CD1c-positive myeloid dendritic cell (primary cell): Measurements from ENCODE around the gene STK32B.

ENCODE experiments used
- DNase-seq: peaks from one replicate; pipeline ENCODE4 v3.0.0-alpha.2; 2016; ENCODE audit errors: extremely low spot score

Gene STK32B

DNA sequence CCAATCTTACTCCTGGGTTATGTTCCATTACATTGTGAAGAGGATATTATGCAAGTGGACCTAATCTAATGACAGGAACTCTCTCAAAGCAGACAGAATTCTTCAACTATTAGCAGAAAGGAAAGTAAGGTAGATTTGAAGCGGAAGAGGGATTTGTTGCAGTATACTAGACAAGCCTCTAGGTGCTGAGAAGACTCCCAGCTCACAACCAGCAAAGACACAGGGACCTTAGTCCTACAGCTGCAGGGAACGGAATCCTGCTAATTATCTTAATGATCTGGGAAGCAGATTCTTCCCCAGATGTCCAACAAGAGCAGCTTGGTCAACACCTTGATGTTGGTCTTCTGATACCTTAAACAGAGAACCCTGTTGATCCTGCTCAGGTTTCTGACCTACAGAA, 73.6 kb downstream of the STK32B start:
- DNase-seq, result no peak

DNA sequence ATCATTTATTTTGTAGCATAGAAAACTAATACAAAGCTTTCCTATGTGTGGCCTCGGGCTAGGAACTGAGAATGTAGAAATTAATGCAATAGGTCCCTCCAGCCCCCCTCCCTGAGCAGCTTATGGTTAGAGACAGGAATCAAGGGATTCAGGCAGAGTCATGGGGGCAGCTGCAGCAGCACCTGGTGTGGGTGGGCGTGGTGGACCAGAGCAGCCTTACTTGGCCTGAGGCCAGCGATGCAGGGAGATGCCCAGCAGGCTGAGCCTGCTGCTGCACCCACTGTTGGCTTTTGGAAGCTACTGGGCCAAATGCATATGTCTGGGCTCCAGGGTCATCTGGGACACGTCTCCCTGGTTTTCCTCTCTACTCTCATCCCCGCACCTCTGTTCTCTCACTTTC, 74.0 kb downstream of the STK32B start:
- DNase-seq, result no peak

DNA sequence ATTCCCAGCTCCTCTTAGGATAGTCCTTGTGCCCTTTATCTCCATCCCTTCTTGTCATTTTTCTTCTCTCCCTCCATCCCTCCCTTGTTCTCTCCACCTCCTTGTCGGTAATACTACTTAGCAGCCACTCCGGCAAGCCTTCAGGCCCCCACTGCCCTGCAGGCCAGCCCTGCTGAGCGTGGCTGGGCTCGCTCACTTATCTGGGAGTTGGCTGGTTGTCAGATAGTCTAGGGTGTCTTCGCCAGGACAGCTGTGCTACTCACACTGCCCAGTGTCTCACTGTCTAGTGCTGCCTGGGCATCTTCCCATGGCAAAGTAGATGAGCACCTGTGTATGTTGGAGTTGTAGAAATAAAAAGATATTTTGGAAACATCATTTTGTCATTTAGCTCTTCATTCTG, 75.0 kb downstream of the STK32B start:
- DNase-seq, result no peak

DNA sequence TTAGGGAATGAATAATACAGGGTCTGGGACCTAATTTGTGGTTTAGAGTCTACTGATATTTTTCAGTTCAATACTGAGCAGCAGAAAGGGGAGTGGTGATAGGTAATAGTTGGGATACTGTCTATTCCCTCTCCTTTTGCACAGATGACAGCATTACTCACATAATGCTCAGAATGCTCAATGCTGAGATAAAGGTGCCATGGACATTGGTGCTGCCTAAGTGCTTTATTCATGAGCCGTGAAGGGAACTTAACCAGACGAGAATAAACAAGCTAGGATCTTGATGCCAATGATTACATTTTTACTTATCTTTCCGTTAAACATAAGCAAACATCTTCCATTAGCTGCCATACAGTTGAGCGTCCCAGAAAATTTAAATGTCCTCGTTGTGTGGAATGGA, 75.6 kb downstream of the STK32B start:
- no peak for DNase-seq

DNA sequence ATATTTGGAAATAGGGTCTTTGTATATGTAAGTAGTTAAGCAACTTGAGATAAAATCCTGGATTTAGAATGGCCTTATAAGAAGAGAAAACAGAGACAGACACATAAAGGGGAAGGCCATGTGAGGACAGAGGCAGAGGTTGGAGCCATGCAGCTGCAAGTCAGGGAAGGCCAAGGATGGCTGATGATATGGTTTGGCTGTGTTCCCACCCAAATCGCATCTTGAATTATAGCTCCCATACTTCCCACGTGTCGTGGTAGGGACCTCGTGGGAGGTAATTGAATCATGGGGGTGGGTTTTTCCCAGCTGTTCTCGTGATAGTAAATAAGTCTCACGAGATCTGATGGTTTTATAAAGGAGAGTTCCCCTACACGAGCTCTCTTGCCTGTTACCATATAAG, 76.3 kb downstream of the STK32B start:
- no peak for DNase-seq

DNA sequence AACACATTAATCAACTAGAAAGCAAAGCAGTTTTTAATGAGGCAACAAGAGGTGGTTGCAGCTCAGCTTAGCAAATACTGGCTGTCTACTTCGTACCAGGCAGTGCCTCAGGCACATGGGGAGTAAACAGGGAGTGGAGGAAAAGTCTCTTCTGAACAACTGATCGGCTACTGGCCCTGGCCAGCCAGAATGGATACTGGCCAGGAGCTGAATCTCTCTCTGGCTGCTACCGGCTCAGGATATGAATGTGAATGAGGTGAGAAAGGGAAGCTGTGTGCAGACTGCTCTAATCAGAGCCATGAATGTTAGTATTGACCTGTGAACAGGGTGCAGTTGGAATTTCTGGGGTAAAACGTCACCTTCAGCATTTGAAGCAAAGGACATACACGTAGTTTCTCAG, 77.3 kb downstream of the STK32B start:
- DNase-seq, result no peak

DNA sequence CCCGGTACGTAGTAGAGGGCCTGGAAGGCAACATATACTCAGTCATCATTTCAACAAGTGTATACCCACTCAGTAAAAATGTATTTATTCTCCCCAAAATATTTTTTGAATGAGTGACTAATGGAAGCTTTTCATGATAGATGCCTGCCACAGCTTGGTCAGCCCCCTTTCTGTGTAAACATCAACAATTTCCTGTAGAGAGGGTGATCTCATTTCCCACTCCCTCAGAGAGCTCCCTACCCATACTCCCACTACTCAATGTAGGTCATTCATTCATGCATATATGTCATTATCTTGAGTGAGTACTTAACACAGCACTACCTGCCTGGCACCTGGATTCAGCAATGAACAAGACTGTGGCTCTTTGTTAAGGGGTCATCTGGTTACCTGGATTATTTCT, 81.9 kb downstream of the STK32B start:
- no peak for DNase-seq

DNA sequence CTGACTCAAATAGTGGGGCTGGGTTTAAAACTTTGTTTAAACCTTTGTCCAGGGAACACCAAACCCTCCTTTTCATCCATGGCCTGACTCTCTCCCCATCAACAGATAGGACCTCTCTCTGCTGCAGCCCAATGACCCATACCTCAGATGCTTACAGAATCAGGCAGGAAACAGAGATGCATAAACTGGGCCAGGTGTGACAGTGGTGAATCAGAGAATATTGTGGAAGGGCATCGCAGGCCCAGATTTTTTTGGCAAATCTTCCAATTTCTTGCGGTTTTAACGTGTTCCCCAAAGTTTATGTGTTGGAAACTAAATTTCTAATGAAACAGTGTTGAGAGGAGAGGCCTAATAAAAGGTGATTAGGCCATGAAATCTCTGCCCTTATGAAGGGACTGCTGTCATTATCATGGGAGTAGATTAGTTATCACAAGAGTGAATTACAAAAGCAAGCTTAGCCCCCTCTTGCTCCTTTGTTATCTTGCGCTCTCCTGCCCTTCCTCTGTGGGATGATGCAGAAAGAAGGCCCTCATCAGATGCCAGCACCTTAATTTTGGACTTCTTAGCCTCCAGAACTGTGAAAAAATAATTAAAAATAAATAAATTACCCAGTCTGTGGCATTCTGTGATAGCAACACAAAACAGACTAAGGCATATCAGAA, 82.8 kb downstream of the STK32B start:
- DNase-seq, result no peak

DNA sequence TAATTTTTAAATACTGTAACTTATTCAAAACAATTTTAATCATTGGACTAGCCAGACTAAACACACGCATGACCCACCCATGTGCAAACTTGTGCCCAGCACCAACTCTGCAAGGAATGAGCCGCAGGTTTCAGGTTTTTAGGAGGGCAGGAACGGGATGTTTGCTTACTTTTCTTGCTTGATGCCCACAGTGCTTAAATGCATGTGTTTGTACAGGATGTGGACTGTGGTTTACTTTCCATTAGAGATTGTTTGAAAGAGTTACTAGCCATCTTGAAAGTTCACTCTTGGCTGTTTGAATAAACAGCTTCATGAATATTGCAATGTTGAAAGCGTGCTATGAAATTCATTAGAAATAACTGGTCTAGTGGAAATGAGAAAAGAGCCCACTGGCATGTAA, 83.3 kb downstream of the STK32B start:
- DNase-seq, result no peak

DNA sequence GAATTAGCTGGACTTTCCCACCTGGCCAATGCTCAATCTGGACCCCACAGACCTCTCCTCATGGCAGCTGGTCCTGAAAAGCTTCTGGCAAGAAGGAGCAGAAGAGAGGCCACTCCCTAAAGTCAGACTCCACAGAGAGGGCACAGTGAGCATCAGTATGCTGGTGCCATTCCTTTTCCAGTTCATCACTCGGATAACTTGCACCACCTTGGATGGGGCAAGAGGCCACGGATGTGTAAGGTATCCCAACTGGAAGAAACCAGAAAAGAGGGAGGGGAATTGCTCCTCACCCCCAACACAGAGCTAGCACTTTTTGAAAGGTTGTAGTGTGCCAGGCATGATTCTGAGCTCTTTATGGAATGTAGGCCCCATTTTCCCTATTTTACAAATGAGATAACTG, 85.9 kb downstream of the STK32B start:
- no peak for DNase-seq

DNA sequence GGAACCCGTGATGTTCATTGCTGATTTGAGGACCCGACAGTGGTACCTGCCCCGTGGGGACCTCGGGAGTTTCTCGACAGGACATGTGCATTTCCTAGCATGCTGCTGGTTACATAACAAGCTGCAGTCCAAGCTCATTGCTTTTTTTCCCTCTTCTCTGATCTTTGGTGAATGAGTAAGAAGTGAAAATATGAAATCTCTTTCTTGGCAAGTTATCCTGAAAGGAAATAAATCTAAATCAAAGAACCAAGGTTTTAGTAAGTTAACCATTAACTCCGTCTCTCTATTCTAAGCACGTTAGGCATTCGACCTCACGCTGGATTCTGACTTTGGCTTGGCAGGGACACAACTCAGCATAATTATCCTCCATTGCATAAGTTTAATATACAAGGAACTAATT, 86.6 kb downstream of the STK32B start:
- DNase-seq, result no peak

DNA sequence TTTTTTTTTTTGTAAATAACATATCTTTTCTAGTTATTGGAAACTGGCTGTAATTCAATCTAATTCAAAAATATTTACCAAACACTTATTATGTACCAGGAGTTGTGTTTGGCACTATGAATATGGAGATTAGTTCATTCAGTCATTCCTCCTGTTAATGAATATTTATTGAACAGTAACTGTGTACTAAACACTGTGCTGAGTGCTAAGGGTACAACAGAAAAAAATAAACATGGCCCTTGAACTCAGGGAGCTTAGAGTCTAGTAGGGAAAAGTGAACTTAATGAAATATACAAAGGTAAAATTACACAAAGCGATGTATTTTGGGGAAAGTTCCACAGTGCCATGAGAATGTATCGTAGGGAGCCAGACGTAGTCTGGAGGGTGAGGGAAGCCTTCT, 87.1 kb downstream of the STK32B start:
- DNase-seq, result no peak

DNA sequence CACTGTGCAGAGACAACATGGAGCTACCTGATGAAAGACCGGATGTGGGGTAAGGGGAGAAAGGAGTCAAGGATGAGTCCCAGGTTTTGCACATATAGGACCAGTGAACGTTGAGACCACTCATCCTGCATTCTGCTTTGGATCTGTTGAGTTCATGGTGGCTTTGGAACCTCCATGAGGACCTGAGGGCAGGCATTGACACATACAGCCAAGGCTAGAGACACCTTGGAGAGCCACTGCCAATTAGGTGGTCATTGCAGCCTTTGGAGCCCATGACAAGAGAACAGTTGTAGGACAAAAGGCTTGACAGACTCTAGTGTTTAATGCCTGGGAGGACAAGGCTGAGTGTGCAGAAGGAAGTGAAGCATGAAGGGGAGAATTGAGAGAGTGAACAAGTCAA, 87.9 kb downstream of the STK32B start:
- DNase-seq, result no peak

DNA sequence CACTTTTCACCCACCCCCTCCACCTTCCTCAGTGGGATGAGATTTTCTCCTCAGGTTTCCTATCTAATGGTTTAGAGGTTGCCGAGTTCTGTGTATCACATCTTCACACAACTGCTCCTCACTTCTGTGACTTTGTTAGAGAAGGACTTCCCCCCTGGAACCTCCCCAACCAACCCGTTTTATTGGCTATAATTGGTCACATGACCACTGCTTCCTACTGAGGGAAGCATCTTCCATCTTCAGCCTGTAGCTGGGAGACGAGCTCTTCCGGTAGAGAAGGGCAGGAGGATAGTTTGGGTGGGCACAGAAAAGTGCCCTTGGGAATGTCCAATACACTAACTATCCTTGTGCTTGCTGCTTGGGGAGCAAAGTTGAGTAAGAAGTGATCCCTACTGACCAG, 90.5 kb downstream of the STK32B start:
- no peak for DNase-seq

DNA sequence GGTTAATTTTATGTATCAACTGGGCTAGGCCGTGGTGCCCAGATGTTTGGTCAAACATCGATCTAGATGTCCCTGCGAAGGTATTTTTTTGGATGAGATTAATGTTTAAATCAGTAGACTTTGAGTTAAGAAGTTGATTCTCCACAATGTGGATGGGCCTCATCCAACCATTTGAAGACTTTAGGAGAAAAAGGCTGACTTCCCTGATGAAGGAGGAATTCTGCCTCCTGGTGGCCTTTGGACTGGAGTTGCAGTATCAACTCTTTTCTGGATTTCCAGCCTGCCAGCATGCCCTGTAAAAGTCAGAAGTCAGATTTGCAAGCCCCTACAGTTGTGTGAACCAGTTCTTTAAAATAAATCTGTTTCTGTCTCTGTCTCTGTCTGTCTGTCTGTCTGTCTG, 91.4 kb downstream of the STK32B start:
- peak; percentile 40 for DNase-seq

DNA sequence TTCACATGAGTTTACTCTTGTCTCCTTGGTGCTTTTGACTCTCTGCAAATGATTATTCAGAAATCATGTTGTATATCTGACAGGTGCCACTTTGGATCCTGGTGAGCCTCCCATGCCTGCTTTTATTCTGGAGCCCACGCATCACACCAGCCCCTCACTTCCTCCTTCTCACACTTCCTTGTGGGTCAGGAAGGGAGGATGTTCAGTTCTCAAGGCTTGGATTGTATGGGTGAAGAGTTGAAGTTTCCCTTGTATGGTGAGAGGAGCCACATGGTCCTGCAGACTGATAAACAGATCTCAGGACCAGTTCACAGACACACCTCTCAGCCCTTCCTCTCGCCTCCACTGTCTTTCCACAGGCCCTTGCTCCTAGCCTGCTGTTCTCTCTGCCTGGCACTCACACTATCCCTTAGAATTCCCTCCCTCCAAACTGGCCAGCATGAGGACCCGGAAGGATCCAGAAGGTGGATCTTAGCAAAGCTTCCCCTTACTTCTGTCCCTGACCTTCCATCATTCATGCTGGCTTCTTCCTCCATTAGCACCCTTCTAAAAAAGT, 92.1 kb downstream of the STK32B start:
- no peak for DNase-seq

DNA sequence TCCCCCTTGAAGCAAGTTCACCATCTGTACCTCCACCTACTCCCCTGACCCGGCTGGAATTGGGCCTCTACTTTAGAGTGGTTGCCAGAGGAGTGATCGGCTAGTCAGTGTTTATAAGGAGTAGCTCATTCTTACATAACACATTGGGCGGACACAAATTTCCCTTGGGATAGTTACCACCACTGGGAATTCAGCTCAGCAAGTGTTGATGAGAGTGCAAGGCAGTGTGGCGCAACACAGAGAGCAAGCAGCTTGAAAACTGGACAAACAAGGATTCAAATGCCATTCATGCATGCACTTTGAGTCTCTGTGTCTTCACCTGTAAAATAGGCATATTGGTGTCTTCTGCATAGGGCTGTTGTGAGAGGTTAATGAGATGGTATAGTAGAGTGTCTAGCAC, 92.7 kb downstream of the STK32B start:
- no peak for DNase-seq

DNA sequence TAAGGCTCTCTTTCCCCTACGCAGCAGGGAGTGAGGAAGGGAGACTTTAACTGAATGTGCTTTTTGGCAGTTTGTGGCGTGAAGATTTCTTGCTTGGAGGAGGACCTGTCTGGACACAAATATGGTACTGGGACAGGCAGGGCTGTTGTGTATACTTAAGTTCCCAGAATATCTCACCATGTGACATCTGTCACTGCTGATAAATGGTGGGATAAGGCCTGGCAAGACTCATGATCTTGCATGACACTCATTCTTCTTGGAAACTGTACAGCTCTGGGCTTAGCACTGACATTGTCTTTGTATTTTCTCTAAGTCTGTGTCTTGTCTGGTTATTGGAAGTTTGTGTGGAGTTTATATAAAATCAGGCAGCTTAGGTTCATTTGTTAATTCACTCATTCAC, 93.1 kb downstream of the STK32B start:
- DNase-seq, result no peak

DNA sequence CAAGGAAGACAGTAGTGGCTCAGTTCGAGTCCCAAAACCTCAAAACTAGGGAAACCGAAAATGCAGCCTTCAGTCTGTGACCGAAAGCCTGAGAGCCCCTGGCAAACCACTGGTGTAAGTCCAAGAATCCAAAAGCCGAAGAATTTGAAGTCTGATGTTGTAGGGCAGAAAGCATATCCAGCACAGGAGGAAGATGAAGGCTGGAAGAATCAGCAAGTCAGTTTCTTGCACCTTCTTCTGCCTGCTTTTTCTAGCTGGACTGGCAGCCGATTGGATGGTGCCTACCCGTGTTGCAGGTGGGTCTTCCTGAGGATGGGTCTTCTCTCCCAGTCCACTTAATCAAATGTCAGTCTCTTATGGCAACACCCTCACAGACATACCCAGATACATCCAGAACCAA, 95.0 kb downstream of the STK32B start:
- no peak for DNase-seq

DNA sequence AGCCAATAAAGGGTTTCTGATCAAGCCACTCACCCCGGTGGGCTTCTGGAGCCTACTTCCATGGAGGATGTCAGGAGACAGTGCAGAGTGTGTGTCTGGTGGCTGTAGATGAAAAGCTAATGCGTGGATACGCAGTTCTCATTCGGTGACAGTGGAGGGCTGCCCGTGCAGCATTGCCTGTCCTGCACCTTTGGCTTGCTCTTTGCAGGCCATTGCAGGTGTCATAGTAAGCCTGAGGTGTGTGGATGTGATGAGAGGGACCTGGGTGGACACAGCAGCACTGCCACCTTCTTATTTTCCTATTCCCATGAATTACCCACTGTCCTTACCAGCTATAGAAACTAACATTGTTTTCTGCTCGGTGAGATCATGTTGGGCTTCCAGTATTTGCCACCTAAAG, 101.2 kb downstream of the STK32B start:
- no peak for DNase-seq

DNA sequence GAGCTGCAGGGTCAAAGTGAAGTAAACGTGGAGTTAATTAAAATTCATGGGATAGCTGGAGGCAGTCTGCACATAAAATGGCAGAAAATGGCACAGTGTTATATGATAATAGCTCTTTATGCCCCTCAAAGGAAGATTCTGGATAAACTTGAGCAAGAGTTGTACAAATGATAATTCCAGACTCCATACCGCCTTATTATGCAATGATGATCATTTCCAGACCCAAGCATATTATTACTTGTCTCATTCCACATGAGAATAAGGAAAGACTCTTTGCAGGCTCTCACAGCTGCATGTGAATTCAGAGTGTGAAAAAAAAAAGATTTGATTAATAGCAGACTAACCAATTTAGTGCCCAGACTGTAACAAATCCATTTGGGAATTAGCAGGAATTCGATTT, 105.4 kb downstream of the STK32B start:
- no peak for DNase-seq

DNA sequence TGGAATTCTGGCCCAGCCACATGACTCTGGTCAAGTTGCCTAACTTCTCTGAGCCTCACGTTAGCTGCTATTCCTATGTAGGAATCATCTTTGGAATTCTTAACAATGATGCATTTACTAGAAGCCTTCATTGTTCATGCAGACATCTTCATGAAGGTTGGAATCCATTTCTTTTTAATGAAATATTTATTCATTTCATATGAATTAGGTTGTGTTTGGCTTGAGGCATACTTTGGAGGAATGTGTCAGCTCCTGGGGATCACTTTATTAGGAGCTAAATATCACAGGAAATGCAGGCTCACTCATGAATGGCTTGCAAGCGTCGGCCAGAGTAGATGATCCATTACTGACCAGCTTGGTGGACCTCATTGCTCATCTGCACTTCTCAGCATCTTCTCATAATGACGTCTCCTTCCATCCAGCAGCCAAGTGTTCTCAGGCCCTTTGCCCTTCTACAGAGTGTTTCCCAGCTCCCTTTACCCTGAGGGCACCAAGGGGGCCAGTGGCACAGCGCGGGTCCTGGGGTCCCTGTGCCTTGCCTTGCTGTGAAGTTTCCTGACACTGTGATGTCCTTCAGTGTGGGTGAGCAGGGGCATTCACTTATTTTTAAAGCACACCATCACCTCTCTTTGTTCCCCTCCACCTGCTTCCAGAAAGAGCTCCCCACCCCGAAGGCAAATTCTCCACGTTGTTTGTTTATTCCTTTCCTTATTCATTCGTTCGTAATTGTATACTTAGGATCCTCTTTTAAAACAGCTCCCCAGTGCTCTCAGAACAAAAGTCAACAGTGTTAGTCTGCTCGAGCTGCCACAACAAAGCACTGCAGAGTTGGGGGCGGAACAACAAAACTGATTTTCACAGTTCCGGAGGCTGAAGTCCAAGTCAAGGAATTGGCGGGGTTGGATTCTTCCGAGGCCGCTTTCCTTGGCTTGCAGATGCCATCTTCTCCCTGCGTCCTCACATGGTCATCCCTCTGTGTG, 106.8 kb downstream of the STK32B start:
- DNase-seq, result no peak

DNA sequence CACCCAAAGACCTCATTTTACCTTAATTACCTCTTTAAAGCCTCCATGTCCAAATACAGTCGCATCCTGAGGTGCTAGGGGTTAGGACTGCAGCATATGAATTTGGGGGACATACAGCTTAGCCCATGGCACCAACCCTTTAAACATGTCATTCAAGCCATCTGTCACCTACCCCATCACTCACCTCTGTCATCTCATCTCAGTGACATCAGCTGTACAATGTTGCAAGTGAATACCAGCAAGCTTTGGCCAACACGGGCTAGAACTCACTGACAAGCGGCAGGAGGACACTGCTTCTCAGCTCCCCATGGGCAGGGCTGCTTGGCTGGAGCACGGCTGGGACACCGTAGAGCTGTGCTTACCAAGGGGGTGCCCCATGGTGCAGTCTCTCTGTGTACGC, 107.5 kb downstream of the STK32B start:
- no peak for DNase-seq
